Measurements from ENCODE around the gene GPC1. TPM values are rescaled to one million over a fixed set of nuclear protein-coding genes. Genes with fewer than 3 reads are reported as not detected.

Gene GPC1
- total and polyA plus RNA-seq, 2 of the 13 experiments (the other 11 are each of a cell fraction or from before 2014, with no cell fraction given) = 4.0 to 5.5 TPM

DNA sequence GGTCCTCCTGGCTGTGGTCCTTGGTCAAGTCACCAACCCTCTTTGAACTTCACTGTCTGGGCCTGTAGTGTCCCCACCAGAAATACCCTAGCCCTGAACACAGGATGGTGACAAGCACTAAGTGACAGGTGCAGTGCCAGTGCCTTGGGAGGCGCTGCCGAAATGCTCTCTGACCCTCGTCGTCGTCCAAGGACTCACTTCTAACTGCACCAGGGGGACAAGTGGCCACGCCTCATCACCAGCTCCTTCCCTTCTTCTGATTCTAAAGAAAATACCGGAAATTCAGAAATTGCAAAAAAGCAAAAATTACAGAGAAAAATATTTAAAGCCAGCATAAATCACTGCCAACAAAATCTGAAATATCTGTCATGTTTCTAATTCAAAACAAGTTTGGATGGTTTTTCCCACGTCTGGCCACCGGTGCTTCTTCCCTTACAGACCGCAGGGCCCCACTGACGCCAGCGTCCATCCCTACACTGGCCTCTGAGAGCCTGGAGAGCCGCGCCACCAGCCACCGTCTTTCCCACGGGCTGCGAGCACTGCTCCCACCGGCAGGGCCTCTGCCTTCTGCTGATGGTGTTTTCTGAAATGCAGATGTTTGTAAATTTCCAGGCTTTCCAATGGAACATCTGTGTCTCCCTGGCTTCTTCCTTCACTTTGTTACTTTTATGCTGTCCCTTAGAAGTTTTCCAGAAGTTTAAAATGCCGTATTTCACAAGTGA lies 37.4 kb upstream of the GPC1 start:
- H2AFZ ChIP-seq (ENCODE audit: low read length) = no peak overlapping the region
- H3K27ac ChIP-seq (ENCODE audit: extremely low read length, insufficient read depth, low read length) = no peak overlapping the region
- no peaks in the 10 kb centered on the region for H3K4me1 ChIP-seq (ENCODE audit: insufficient read depth, low read length)
- H3K9me3 ChIP-seq (ENCODE audit: low read length) = no peaks in the 10 kb centered on the region
- CTCF ChIA-PET (ENCODE audit: low intra/inter-chr PET ratio, low total read pairs) = no interaction called here
- no peak overlapping the region for H3K4me3 ChIP-seq (replicated peaks in 1 of 3; ENCODE audit: insufficient read depth in 1 of 3, low read depth in 2 of 3, low read length in 3 of 3)
- no peak overlapping the region for H3K4me2 ChIP-seq (ENCODE audit: low read depth, low read length)
- TF ChIP-seq RBM22 (optimal IDR thresholded peaks at IDR 0.05; ENCODE audit: low read length) (no peak), RAD21 (CRISPR knock-in tag; IDR thresholded peaks at IDR 0.05) (no peak), TEAD3 (CRISPR knock-in tag; optimal IDR thresholded peaks at IDR 0.05; ENCODE audit: borderline replicate concordance) (no peak), PTBP1 (IDR thresholded peaks at IDR 0.05; ENCODE audit: low read depth, low read length, poor library complexity, severe bottlenecking) (no peak), PAWR (CRISPR knock-in tag; IDR thresholded peaks at IDR 0.05; ENCODE audit: borderline replicate concordance) (no peak), ZBTB14 (CRISPR knock-in tag; IDR thresholded peaks at IDR 0.05) (no peak), ZNF563 (CRISPR knock-in tag; IDR thresholded peaks at IDR 0.05) (no peak), RORA (CRISPR knock-in tag; IDR thresholded peaks at IDR 0.05) (no peak), CSRNP1 (CRISPR knock-in tag; IDR thresholded peaks at IDR 0.05) (no peak), POLR2AphosphoS2 (IDR thresholded peaks at IDR 0.05; ENCODE audit: low read depth, low read length) (no peak)
- TF ChIP-seq, protein P1, sequence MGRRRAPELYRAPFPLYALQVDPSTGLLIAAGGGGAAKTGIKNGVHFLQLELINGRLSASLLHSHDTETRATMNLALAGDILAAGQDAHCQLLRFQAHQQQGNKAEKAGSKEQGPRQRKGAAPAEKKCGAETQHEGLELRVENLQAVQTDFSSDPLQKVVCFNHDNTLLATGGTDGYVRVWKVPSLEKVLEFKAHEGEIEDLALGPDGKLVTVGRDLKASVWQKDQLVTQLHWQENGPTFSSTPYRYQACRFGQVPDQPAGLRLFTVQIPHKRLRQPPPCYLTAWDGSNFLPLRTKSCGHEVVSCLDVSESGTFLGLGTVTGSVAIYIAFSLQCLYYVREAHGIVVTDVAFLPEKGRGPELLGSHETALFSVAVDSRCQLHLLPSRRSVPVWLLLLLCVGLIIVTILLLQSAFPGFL (CRISPR knock-in tag; IDR thresholded peaks at IDR 0.05) = no peak
- TF ChIP-seq, protein P2, sequence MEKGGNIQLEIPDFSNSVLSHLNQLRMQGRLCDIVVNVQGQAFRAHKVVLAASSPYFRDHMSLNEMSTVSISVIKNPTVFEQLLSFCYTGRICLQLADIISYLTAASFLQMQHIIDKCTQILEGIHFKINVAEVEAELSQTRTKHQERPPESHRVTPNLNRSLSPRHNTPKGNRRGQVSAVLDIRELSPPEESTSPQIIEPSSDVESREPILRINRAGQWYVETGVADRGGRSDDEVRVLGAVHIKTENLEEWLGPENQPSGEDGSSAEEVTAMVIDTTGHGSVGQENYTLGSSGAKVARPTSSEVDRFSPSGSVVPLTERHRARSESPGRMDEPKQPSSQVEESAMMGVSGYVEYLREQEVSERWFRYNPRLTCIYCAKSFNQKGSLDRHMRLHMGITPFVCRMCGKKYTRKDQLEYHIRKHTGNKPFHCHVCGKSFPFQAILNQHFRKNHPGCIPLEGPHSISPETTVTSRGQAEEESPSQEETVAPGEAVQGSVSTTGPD (CRISPR knock-in tag; IDR thresholded peaks at IDR 0.05) = no peak
- TF ChIP-seq, protein P3, sequence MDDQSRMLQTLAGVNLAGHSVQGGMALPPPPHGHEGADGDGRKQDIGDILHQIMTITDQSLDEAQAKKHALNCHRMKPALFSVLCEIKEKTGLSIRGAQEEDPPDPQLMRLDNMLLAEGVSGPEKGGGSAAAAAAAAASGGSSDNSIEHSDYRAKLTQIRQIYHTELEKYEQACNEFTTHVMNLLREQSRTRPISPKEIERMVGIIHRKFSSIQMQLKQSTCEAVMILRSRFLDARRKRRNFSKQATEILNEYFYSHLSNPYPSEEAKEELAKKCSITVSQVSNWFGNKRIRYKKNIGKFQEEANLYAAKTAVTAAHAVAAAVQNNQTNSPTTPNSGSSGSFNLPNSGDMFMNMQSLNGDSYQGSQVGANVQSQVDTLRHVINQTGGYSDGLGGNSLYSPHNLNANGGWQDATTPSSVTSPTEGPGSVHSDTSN (CRISPR knock-in tag; IDR thresholded peaks at IDR 0.05; ENCODE audit: borderline replicate concordance) = no peak
- ATAC-seq (peak; percentile 34; the same call in 2 of the 3 replicates), DNase-seq (ENCODE audit: low spot score) (no peak), FAIRE-seq (no peak)
- H3K9ac ChIP-seq (ENCODE audit: insufficient read depth, low read depth, low read length) = no peak overlapping the region
- BruUV-seq (replicated peaks) = no TSS peak
- in situ Hi-C loops (cut with HindIII; ENCODE audit: extremely low pct_ligation_motif_present, low pct_unique_long_range_greater_than_20kb) = no loop called here
- H3K27me3 ChIP-seq (ENCODE audit: control insufficient read depth in 1 of 2, insufficient read depth in 2 of 2, low read length in 2 of 2) = peaks cover 35 to 96% of the 10 kb centered on the region in 2 experiments
- POLR2A ChIA-PET = no interaction called here
- intact Hi-C loops (cut with micrococcal nuclease; ENCODE audit: unreplicated experiment) = no loop called here
- H3K79me2 ChIP-seq (ENCODE audit: insufficient read depth, low read length) = no peaks in the 10 kb centered on the region
- H3K36me3 ChIP-seq (replicated peaks in 1 of 2; ENCODE audit: control insufficient read depth in 1 of 2, insufficient read depth in 2 of 2, low read length in 2 of 2) = no peaks in the 10 kb centered on the region
- WGBS (ENCODE audit: low lambda C conversion rate) = 13% methylated on average over 19 of the region's 19 CpGs
- no peaks in the 10 kb centered on the region for H4K20me1 ChIP-seq (ENCODE audit: insufficient read depth, low read length)
